HG03159 (cell line): ENCODE measurements around the gene LTBP1.
"Not testable (repeated sequence)": the region's sequence is repeated elsewhere in the genome, so short reads cannot be mapped to it uniquely, and the experiment has no call there.

ENCODE experiments used
- ATAC-seq: cut with Tn5 transposase; IDR thresholded peaks from one replicate; pipeline ENCODE4 v1.9.1; 2021; ENCODE audit warnings: mild to moderate bottlenecking, moderate library complexity; ENCODE audit not compliant: unreplicated experiment

Gene LTBP1

GRCh38 chr2:33437297-33437696 is 490.5 kb downstream of the LTBP1 start:
- ATAC-seq: no peak

- no peak for ATAC-seq
Measured at GRCh38 chr2:33437815-33438214, 491.1 kb downstream of the LTBP1 start.

- peak; percentile 72 for ATAC-seq
Measured at GRCh38 chr2:33441235-33441810, 494.6 kb downstream of the LTBP1 start.

GRCh38 chr2:33442052-33442451 is 495.3 kb downstream of the LTBP1 start:
- ATAC-seq: not testable (repeated sequence)

GRCh38 chr2:33442528-33443079 is 495.9 kb downstream of the LTBP1 start:
- no peak for ATAC-seq

GRCh38 chr2:33443274-33443829 is 496.6 kb downstream of the LTBP1 start:
- no peak for ATAC-seq

- no peak for ATAC-seq
Measured at GRCh38 chr2:33444967-33445366, 498.2 kb downstream of the LTBP1 start.

GRCh38 chr2:33448220-33448899 is 501.6 kb downstream of the LTBP1 start:
- no peak for ATAC-seq
